ENCODE results near the gene SLC39A12.

Gene SLC39A12

DNA sequence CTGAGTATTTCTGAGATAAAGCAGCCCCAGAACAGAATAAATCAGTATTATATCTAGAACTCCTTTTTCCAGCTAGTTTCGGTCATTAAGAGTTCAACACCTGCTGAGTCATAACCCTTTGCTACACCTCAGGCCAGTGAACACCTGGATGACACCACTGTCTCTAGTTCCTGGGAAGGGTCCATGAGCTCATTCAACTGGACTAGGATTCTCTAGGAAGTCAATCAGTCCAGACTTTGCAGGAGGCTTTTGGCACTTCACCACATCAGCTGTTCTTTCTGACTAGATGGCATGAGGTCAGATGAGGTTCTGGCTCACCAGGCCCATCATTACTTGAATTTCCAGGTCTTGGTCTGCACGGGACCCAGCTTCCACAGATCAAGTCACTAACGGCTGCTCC lies 11.7 kb downstream of the SLC39A12 start:
- no peak for DNase-seq (ENCODE audit: low read depth)

- DNase-seq (ENCODE audit: low read depth), result no peak
Observed at GRCh38 chr10:17965649-17966235, 14.0 kb downstream of the SLC39A12 start.

GRCh38 chr10:17974505-17974904 lies 22.8 kb downstream of the SLC39A12 start:
- no peak for DNase-seq (ENCODE audit: low read depth)

- no peak for DNase-seq (ENCODE audit: low read depth)
Observed at GRCh38 chr10:17980846-17981565, 29.3 kb downstream of the SLC39A12 start.

GRCh38 chr10:17981766-17982380 lies 30.2 kb downstream of the SLC39A12 start:
- no peak for DNase-seq (ENCODE audit: low read depth)

- DNase-seq (ENCODE audit: low read depth), result no peak
Observed at GRCh38 chr10:17984056-17984455, 32.3 kb downstream of the SLC39A12 start.

- no peak for DNase-seq (ENCODE audit: low read depth)
Observed at GRCh38 chr10:17984563-17984962, 32.8 kb downstream of the SLC39A12 start.

GRCh38 chr10:17989908-17990767 lies 38.4 kb downstream of the SLC39A12 start:
- DNase-seq (ENCODE audit: low read depth), result no peak

- no peak for DNase-seq (ENCODE audit: low read depth)
Observed at GRCh38 chr10:17992266-17992665, 40.5 kb downstream of the SLC39A12 start.

- no peak for DNase-seq (ENCODE audit: low read depth)
Observed at GRCh38 chr10:17993361-17993760, 41.6 kb downstream of the SLC39A12 start.

- no peak for DNase-seq (ENCODE audit: low read depth)
Observed at GRCh38 chr10:18000601-18001000, 48.9 kb downstream of the SLC39A12 start.

DNA sequence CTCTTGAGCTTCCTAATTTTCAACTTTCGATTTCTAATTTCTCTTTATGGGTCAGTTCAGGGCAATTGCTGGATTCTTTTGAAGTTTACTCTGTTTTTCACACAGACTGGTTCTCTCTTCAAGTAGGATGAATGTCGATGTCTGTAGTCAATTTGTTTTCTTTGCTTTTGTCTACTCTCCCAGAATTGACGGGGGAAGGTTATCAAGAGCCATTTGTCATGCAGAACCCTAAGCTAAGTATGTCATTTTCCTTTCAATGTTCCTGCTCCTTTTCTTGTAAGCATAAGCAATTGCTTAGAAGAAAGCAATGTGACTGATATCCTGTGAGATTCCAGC lies 53.7 kb downstream of the SLC39A12 start:
- no peak for DNase-seq (ENCODE audit: low read depth)

- no peak for DNase-seq (ENCODE audit: low read depth)
Observed at GRCh38 chr10:18005781-18006456, 54.2 kb downstream of the SLC39A12 start.

DNA sequence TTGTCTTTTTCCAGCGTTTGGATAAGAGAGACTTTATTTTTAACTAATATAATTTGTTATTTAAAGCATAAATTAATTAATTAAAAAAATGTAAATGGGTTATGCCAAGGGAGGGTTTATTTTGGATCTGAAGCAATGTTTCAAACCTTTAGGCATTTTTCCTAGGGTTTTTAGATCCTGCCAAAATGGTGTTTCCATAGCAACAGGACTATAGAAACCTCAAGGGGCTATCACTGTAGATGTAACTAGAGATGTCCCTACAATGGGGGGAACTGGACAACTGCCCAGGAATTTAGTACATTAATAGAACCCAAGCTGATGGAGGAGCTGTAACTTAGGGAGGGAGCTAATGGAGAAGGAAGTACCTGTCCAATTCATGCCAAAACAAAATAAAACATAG lies 57.3 kb downstream of the SLC39A12 start:
- no peak for DNase-seq (ENCODE audit: low read depth)

DNA sequence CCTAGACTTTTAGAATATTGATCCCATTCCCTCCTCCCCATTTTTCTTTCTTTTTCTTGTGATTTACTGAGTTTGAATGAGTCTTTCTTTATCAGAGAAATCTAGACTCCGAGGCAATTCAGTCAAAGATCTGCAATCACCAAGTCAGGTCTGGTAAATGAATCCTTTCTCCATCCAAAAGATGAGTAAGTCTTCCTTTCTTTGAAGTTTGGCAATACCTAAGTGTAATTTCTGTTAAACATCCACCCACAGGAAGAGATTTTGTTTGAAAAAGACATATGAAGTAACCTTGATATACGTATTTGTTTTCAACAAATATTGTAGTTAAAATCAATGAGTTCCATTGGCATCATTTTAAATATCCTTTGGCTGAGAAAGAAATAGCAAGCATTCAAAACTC lies 58.3 kb downstream of the SLC39A12 start:
- no peak for DNase-seq (ENCODE audit: low read depth)

GRCh38 chr10:18020523-18020922 lies 68.8 kb downstream of the SLC39A12 start:
- DNase-seq (ENCODE audit: low read depth), result no peak

DNA sequence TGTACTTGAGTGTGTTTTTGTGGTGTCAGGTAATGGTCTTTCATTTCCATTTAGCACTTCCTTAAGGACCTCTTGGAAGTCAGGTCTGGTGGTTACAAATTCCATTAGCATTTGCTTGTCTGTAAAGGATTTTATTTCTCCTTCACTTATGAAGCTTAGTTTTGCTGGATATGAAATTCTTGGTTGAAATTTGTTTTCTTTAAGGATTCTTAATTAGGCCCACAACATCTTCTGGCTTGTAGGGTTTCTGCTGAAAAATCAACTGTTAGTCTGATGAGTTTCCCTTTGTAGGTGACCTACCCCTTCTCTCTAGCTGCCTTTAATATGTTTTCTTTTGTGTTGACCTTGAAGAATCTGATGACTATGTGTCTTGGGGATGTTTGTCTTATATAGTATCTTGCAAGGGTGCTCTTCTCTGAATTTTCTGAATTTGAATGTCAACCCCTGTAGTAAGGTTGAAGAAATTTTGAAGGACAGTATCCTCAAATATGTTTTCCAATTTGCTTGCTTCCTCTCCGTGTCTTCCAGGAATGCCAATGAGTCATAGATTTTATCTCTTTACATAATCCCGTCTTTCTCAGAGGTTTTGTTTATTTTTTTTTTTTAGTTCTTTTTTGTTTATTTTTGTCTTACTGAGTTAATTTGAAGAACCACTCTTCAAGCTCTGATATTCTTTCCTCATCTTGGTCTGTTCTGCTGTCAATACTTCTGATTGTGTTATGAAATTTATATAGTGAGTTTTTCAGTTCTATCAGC lies 70.2 kb downstream of the SLC39A12 start:
- DNase-seq (ENCODE audit: low read depth), result no peak

DNA sequence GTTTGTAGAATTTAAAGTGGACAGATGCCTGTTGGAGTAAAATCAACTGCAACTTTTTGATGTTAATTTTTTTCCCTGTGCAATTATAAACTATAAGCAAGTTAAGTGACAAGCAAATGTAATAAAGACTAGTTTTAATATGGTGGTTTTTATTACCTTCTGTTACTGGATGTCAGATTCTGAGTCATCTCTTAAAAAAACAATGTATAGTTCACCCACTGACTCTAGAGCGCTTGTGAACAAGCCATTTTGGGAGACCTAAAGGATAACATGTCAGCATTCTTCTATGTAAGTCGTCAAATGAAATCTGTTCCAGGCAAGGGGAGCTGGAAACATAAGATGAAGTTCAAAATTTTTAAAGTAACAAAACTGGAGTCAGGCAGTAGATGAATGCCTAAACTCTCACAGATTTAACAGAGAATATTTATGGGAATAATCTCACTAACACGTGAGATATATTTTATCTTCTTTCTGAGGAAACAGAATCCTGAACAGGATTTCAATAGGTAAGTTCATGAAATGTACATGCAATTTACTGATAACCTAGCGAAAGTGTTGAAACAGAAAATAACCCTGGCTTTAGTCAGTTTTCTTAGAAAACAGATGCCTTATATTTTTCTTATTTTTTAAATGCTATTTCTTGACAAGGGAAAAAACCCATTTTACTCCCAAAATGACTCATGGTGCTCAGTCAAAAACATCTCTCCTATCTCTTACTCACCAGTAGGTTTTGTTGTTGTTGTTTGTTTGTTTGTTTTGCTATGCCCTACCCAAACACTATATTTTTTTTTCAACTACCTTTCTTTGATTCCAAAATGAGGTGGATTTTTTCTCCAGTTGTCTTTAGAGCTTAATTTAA lies 91.7 kb downstream of the SLC39A12 start:
- no peak for DNase-seq (ENCODE audit: low read depth)

DNA sequence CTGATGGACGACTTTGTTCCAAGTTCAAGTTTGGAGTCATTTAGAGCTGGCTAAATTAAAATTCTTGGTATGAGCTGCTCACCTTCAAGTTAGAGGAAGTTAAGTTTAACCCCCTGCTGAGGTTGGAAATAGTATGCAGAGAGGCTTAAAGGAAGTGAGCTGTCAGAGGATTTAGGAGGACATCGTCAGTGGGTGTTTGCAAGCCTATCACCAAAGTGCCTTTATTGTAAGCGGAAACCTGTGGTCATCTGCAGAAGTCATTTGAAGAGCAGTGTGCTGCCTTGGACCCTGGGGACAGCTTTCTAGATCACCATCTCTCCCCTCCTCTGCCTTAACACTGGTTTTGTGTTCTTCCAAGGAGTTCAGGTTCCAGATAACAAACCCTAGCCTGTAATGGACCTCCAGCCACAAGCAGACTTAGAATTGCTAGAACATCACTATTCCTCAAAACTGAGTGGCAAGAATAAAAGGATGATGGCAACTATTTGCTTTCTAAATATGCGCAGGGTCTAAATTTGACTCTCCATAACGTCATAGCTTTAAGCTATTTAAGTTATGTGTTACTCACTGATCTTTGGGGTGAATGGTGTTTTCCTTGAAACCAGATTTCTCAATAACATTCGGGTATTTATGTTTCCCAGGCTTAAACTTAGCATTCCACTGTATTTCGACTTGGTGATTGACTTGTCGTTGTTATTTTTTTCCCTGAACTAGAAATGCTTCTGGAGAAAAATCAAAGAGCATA lies 93.4 kb downstream of the SLC39A12 start:
- DNase-seq (ENCODE audit: low read depth), result no peak

GRCh38 chr10:18056583-18056982 lies 104.9 kb downstream of the SLC39A12 start:
- no peak for DNase-seq (ENCODE audit: low read depth)

All from stimulated activated CD8-positive, alpha-beta memory T cell treated with anti-CD3 and anti-CD28 coated beads, Interleukin-15, amount 100 ng/mL, for 24 hours (primary cell).